Measurements from ENCODE around the gene FRMD4B.

Gene FRMD4B

GRCh38 chr3:69212411-69213160 is 173.3 kb downstream of the FRMD4B start:
- H3K4me3 Mint-ChIP-seq: no peak overlapping the region
- no peaks in the 10 kb centered on the region for H3K36me3 Mint-ChIP-seq
- no peaks in the 10 kb centered on the region for H3K9me3 Mint-ChIP-seq
- no peaks in the 10 kb centered on the region for H3K4me1 Mint-ChIP-seq
- no peak overlapping the region for H3K27ac Mint-ChIP-seq
- peak; percentile 35 for ATAC-seq
- H3K27me3 Mint-ChIP-seq: no peaks in the 10 kb centered on the region

GRCh38 chr3:69210068-69210730 is 175.7 kb downstream of the FRMD4B start:
- Mint-ChIP-seq H3K4me1 (no peaks in the 10 kb centered on the region), H3K27me3 (no peaks in the 10 kb centered on the region), H3K9me3 (no peaks in the 10 kb centered on the region), H3K36me3 (no peaks in the 10 kb centered on the region), H3K27ac (no peak overlapping the region), H3K4me3 (no peak overlapping the region)
- no peak for ATAC-seq

GRCh38 chr3:69209413-69209812 is 176.5 kb downstream of the FRMD4B start:
- Mint-ChIP-seq H3K4me1 (no peaks in the 10 kb centered on the region), H3K9me3 (no peaks in the 10 kb centered on the region)

GRCh38 chr3:69207031-69207430 is 178.9 kb downstream of the FRMD4B start:
- H3K27me3 Mint-ChIP-seq: peaks cover 11% of the 10 kb centered on the region
- no peak overlapping the region for H3K27ac Mint-ChIP-seq
- H3K36me3 Mint-ChIP-seq: no peaks in the 10 kb centered on the region
- H3K4me1 Mint-ChIP-seq: no peaks in the 10 kb centered on the region
- no peak overlapping the region for H3K4me3 Mint-ChIP-seq
- ATAC-seq: no peak
- no peaks in the 10 kb centered on the region for H3K9me3 Mint-ChIP-seq

More at GRCh38 chr3:69209413-69209812, 176.5 kb downstream of the FRMD4B start:
- no peak overlapping the region for H3K27ac Mint-ChIP-seq
- H3K36me3 Mint-ChIP-seq: no peaks in the 10 kb centered on the region
- no peak for ATAC-seq
- H3K27me3 Mint-ChIP-seq: no peaks in the 10 kb centered on the region
- H3K4me3 Mint-ChIP-seq: no peak overlapping the region

- no peaks in the 10 kb centered on the region for H3K9me3 Mint-ChIP-seq
- ATAC-seq: no peak
- H3K27ac Mint-ChIP-seq: no peak overlapping the region
- no peak overlapping the region for H3K4me3 Mint-ChIP-seq
- H3K4me1 Mint-ChIP-seq: no peaks in the 10 kb centered on the region
- no peaks in the 10 kb centered on the region for H3K36me3 Mint-ChIP-seq
- peaks cover 16% of the 10 kb centered on the region for H3K27me3 Mint-ChIP-seq
Observed at GRCh38 chr3:69205385-69205784, 180.5 kb downstream of the FRMD4B start.

- H3K4me3 Mint-ChIP-seq: no peak overlapping the region
- peaks cover 16% of the 10 kb centered on the region for H3K27me3 Mint-ChIP-seq
- peaks cover under 1% of the 10 kb centered on the region for H3K4me1 Mint-ChIP-seq
- peak; percentile 42 for ATAC-seq
- no peak overlapping the region for H3K27ac Mint-ChIP-seq
- no peaks in the 10 kb centered on the region for H3K9me3 Mint-ChIP-seq
- H3K36me3 Mint-ChIP-seq: no peaks in the 10 kb centered on the region
Observed at GRCh38 chr3:69204315-69204957, 181.5 kb downstream of the FRMD4B start.

- no peak for ATAC-seq
- H3K27ac Mint-ChIP-seq: no peak overlapping the region
- H3K27me3 Mint-ChIP-seq: peaks cover 16% of the 10 kb centered on the region
- H3K36me3 Mint-ChIP-seq: no peaks in the 10 kb centered on the region
- H3K9me3 Mint-ChIP-seq: no peaks in the 10 kb centered on the region
- peaks cover 6% of the 10 kb centered on the region for H3K4me1 Mint-ChIP-seq
- H3K4me3 Mint-ChIP-seq: no peak overlapping the region
Observed at GRCh38 chr3:69203631-69204314, 182.1 kb downstream of the FRMD4B start.

GRCh38 chr3:69201658-69202057 is 184.2 kb downstream of the FRMD4B start:
- no peak overlapping the region for H3K27ac Mint-ChIP-seq
- H3K9me3 Mint-ChIP-seq: no peaks in the 10 kb centered on the region
- H3K27me3 Mint-ChIP-seq: peaks cover 25% of the 10 kb centered on the region
- H3K36me3 Mint-ChIP-seq: no peaks in the 10 kb centered on the region
- H3K4me3 Mint-ChIP-seq: no peak overlapping the region
- peaks cover 6% of the 10 kb centered on the region for H3K4me1 Mint-ChIP-seq
- ATAC-seq: no peak

- Mint-ChIP-seq H3K4me1 (peaks cover 6% of the 10 kb centered on the region), H3K9me3 (no peaks in the 10 kb centered on the region), H3K27ac (no peak overlapping the region), H3K36me3 (no peaks in the 10 kb centered on the region), H3K27me3 (peaks cover 25% of the 10 kb centered on the region), H3K4me3 (no peak overlapping the region)
- ATAC-seq: no peak
Observed at GRCh38 chr3:69200384-69201068, 185.4 kb downstream of the FRMD4B start.

GRCh38 chr3:69199942-69200341 is 185.9 kb downstream of the FRMD4B start:
- no peak overlapping the region for H3K4me3 Mint-ChIP-seq
- H3K27ac Mint-ChIP-seq: no peak overlapping the region
- H3K36me3 Mint-ChIP-seq: no peaks in the 10 kb centered on the region
- H3K9me3 Mint-ChIP-seq: no peaks in the 10 kb centered on the region
- peaks cover 25% of the 10 kb centered on the region for H3K27me3 Mint-ChIP-seq
- ATAC-seq: no peak
- H3K4me1 Mint-ChIP-seq: peaks cover 6% of the 10 kb centered on the region

- Mint-ChIP-seq H3K9me3 (no peaks in the 10 kb centered on the region), H3K36me3 (no peaks in the 10 kb centered on the region), H3K27ac (no peak overlapping the region), H3K27me3 (peaks cover 24% of the 10 kb centered on the region), H3K4me3 (no peak overlapping the region), H3K4me1 (peaks cover 6% of the 10 kb centered on the region)
- no peak for ATAC-seq
Observed at GRCh38 chr3:69197922-69198530, 187.9 kb downstream of the FRMD4B start.

- Mint-ChIP-seq H3K4me1 (peaks cover 6% of the 10 kb centered on the region), H3K27me3 (peaks cover 18% of the 10 kb centered on the region), H3K36me3 (no peaks in the 10 kb centered on the region), H3K4me3 (no peak overlapping the region), H3K27ac (no peak overlapping the region), H3K9me3 (no peaks in the 10 kb centered on the region)
- ATAC-seq: no peak
Observed at GRCh38 chr3:69197455-69197854, 188.4 kb downstream of the FRMD4B start.

- Mint-ChIP-seq H3K27me3 (peaks cover 13% of the 10 kb centered on the region), H3K9me3 (no peaks in the 10 kb centered on the region), H3K4me1 (peaks cover 6% of the 10 kb centered on the region), H3K27ac (no peak overlapping the region), H3K36me3 (no peaks in the 10 kb centered on the region), H3K4me3 (no peak overlapping the region)
- no peak for ATAC-seq
Observed at GRCh38 chr3:69196876-69197275, 189.0 kb downstream of the FRMD4B start.

GRCh38 chr3:69194431-69195165 is 191.3 kb downstream of the FRMD4B start:
- peaks cover 9% of the 10 kb centered on the region for H3K27me3 Mint-ChIP-seq
- ATAC-seq: no peak
- no peak overlapping the region for H3K4me3 Mint-ChIP-seq
- no peaks in the 10 kb centered on the region for H3K36me3 Mint-ChIP-seq
- H3K9me3 Mint-ChIP-seq: no peaks in the 10 kb centered on the region
- H3K4me1 Mint-ChIP-seq: peaks cover 6% of the 10 kb centered on the region
- H3K27ac Mint-ChIP-seq: no peak overlapping the region

All from stimulated activated memory B cell treated with anti-CD40 and anti-IgM and Interleukin-4, amounts not matched to agents 10 μg/mL and 1 μg/mL and 100 μg/mL, for 72 hours (primary cell).